ENCODE data around the gene VSIG4.

Gene VSIG4

GRCh38 chrX:66001596-66001995 is 38.3 kb downstream of the VSIG4 start:
- DNase-seq (ENCODE audit: low read depth): no peak
- TF ChIP-seq, protein P1, sequence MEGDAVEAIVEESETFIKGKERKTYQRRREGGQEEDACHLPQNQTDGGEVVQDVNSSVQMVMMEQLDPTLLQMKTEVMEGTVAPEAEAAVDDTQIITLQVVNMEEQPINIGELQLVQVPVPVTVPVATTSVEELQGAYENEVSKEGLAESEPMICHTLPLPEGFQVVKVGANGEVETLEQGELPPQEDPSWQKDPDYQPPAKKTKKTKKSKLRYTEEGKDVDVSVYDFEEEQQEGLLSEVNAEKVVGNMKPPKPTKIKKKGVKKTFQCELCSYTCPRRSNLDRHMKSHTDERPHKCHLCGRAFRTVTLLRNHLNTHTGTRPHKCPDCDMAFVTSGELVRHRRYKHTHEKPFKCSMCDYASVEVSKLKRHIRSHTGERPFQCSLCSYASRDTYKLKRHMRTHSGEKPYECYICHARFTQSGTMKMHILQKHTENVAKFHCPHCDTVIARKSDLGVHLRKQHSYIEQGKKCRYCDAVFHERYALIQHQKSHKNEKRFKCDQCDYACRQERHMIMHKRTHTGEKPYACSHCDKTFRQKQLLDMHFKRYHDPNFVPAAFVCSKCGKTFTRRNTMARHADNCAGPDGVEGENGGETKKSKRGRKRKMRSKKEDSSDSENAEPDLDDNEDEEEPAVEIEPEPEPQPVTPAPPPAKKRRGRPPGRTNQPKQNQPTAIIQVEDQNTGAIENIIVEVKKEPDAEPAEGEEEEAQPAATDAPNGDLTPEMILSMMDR (IDR thresholded peaks at IDR 0.05; ENCODE audit: insufficient read depth, low read depth, low read length, missing control alignments): no peak
- H3K4me3 ChIP-seq (ENCODE audit: low read depth, low read length): no peak overlapping the region

DNA sequence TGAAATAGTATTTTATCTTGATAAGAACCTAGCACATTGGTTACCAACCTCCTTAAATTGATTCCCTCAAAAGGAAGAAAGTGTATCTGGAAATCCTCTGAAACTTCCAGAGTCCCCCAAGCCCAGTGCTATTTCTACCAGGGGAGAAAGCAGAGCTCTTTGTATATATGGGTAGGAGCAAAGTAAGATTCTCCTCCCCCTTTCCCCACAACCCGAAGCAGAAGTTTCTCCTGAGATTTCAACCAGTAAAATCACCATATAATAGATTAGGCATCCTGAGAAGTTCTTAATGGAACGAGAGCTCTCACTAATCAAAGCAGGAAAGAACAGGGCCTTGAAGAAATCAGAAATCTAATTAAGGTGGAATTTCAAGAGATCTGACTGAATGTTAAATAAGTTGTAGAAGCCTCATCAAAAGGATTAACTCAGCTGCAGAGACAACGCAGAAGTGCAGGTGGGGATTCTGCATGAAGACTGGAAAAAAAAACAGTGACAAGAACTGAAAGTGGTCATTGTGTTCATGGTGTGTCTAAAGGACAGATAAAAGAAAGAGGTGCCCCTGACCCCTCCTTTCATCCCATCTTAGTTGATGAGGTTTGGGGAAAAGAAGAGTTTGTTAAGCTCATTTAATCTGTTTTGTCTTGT is 39.1 kb downstream of the VSIG4 start:
- TF ChIP-seq, protein P1 (IDR thresholded peaks at IDR 0.05; ENCODE audit: insufficient read depth, low read depth, low read length, missing control alignments): no peak
- no peak overlapping the region for H3K4me3 ChIP-seq (ENCODE audit: low read depth, low read length)
- no peak for DNase-seq (ENCODE audit: low read depth)

DNA sequence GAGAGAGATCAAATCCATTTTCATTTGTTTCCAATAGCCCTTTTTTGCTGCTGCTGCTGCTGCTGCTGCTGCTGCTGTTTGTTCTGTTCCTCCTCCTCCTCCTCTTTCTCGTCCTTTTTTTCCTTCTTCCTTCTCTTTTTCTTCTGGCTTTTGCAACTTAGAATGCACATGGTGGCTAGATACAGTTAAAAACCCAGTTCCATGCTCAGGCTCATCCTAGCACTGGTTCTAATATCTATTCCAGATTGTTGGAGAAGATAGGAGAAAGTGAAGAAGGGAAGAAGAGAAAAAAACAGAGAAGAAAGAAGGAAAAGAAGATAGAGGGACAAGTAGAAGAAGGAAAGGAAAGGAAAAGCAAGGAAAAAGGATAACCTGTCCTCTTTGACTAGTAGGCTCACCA is 39.7 kb downstream of the VSIG4 start:
- DNase-seq (ENCODE audit: low read depth): no peak
- TF ChIP-seq, protein P1 (IDR thresholded peaks at IDR 0.05; ENCODE audit: insufficient read depth, low read depth, low read length, missing control alignments): no peak
- no peak overlapping the region for H3K4me3 ChIP-seq (ENCODE audit: low read depth, low read length)

DNA sequence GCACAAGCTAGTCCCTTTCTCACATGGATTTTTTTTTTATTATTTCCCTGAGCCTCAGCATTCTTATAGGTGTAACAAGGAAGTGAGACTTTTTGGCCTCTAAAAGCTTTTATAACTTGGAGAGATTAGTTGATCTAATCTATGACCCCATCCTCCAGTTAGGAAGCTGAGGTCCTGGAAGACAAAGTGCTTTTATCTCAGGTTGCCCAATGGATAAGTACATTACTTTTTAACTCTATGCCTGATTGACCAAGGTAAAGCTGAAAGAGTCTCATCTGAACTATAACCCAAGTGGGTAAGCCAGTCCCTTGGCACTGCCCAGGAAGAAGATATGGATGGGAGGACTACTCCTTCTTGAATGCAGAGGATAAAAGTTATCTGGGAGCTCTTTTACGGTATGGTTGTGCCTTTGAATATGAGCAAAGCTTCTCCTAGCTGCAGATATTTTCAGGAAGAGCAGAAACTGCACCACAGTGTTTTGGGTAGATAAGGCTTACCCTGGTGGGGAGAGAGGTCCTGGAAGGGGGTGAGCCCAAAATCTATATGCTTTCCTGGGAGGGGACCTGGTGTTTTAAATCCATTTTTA is 40.2 kb downstream of the VSIG4 start:
- TF ChIP-seq, protein P1 (IDR thresholded peaks at IDR 0.05; ENCODE audit: insufficient read depth, low read depth, low read length, missing control alignments): no peak
- DNase-seq (ENCODE audit: low read depth): no peak
- H3K4me3 ChIP-seq (ENCODE audit: low read depth, low read length): no peak overlapping the region

- TF ChIP-seq, protein P1 (IDR thresholded peaks at IDR 0.05; ENCODE audit: insufficient read depth, low read depth, low read length, missing control alignments): no peak
- no peak overlapping the region for H3K4me3 ChIP-seq (ENCODE audit: low read depth, low read length)
- DNase-seq (ENCODE audit: low read depth): no peak
Observed at GRCh38 chrX:65999029-65999562, 40.8 kb downstream of the VSIG4 start.

- DNase-seq (ENCODE audit: low read depth): no peak
- H3K4me3 ChIP-seq (ENCODE audit: low read depth, low read length): no peak overlapping the region
- TF ChIP-seq, protein P1 (IDR thresholded peaks at IDR 0.05; ENCODE audit: insufficient read depth, low read depth, low read length, missing control alignments): no peak
Observed at GRCh38 chrX:65997978-65998717, 41.7 kb downstream of the VSIG4 start.

All from GM12865 (cell line).